Activated CD4-positive, alpha-beta T cell treated with anti-CD3 and anti-CD28 coated beads, Interleukin-2, amount 10 ng/mL, durations not matched to agents 24 days and 14 days (primary cell): ENCODE measurements around the gene LARP4B. TPM values are rescaled to one million over a fixed set of nuclear protein-coding genes. Genes with fewer than 3 reads are reported as not detected.

Experiments used
- DNase-seq: peaks from one replicate; pipeline ENCODE4 v3.0.0; 2022
- H3K27ac Mint-ChIP-seq: one replicate; pipeline ENCODE4 v1.8.0; 2022; ENCODE audit warnings: mild to moderate bottlenecking, mixed read lengths
- H3K27me3 Mint-ChIP-seq: one replicate; pipeline ENCODE4 v1.8.0; 2022; ENCODE audit warnings: mixed read lengths
- H3K36me3 Mint-ChIP-seq: one replicate; pipeline ENCODE4 v1.8.0; 2022; ENCODE audit warnings: low read depth, mild to moderate bottlenecking, mixed read lengths
- H3K4me1 Mint-ChIP-seq: one replicate; pipeline ENCODE4 v1.8.0; 2021; ENCODE audit warnings: mixed read lengths
- H3K4me3 Mint-ChIP-seq: one replicate; pipeline ENCODE4 v1.8.0; 2022; ENCODE audit warnings: mild to moderate bottlenecking, moderate library complexity, mixed read lengths
- H3K9me3 Mint-ChIP-seq: one replicate; pipeline ENCODE4 v1.8.0; 2021; ENCODE audit warnings: mixed read lengths
- intact Hi-C: fragments of 100-400 bp; cut with micrococcal nuclease; formaldehyde crosslinking; loops from one replicate; pipeline ENCODE4 v1.15.1; 2023
- total RNA-seq: library from RNA; stranded (reverse); gene quantifications from 2 replicates; pipeline ENCODE4 v1.2.3, GENCODE V29; 2022

LARP4B gene
- total RNA-seq, 1 donor from 2014 or later, result 169 TPM

- Mint-ChIP-seq H3K4me1 (no peaks in the 10 kb centered on the region), H3K27me3 (no peaks in the 10 kb centered on the region), H3K27ac (no peak overlapping the region), H3K9me3 (peaks cover under 1% of the 10 kb centered on the region), H3K4me3 (no peak overlapping the region), H3K36me3 (peaks cover 1% of the 10 kb centered on the region)
- intact Hi-C loops, result no loop called here
- no peak for DNase-seq
Measured at GRCh38 chr10:790821-791551, 140.5 kb downstream of the LARP4B start.

GRCh38 chr10:789831-790701 lies 141.4 kb downstream of the LARP4B start:
- Mint-ChIP-seq H3K4me3 (no peak overlapping the region), H3K36me3 (no peaks in the 10 kb centered on the region), H3K27ac (no peak overlapping the region), H3K4me1 (no peaks in the 10 kb centered on the region), H3K9me3 (no peaks in the 10 kb centered on the region), H3K27me3 (peaks cover 2% of the 10 kb centered on the region)
- intact Hi-C loops, result no loop called here
- DNase-seq, result no peak

- peaks cover 2% of the 10 kb centered on the region for H3K27me3 Mint-ChIP-seq
- H3K4me1 Mint-ChIP-seq, result no peaks in the 10 kb centered on the region
- intact Hi-C loops, result no loop called here
- H3K4me3 Mint-ChIP-seq, result no peak overlapping the region
- no peaks in the 10 kb centered on the region for H3K36me3 Mint-ChIP-seq
- H3K27ac Mint-ChIP-seq, result no peak overlapping the region
- no peak for DNase-seq
- no peaks in the 10 kb centered on the region for H3K9me3 Mint-ChIP-seq
Measured at GRCh38 chr10:788796-789748, 142.4 kb downstream of the LARP4B start.

- H3K9me3 Mint-ChIP-seq, result no peaks in the 10 kb centered on the region
- H3K27me3 Mint-ChIP-seq, result peaks cover 2% of the 10 kb centered on the region
- DNase-seq, result peak; percentile 49
- no peaks in the 10 kb centered on the region for H3K4me1 Mint-ChIP-seq
- H3K36me3 Mint-ChIP-seq, result no peaks in the 10 kb centered on the region
- H3K27ac Mint-ChIP-seq, result no peak overlapping the region
- H3K4me3 Mint-ChIP-seq, result no peak overlapping the region
- intact Hi-C loops, result no loop called here
Measured at GRCh38 chr10:787933-788651, 143.4 kb downstream of the LARP4B start.

- no peaks in the 10 kb centered on the region for H3K36me3 Mint-ChIP-seq
- no peak overlapping the region for H3K4me3 Mint-ChIP-seq
- H3K4me1 Mint-ChIP-seq, result no peaks in the 10 kb centered on the region
- peak; percentile 52 for DNase-seq
- intact Hi-C loops, result no loop called here
- H3K9me3 Mint-ChIP-seq, result no peaks in the 10 kb centered on the region
- H3K27ac Mint-ChIP-seq, result no peak overlapping the region
- H3K27me3 Mint-ChIP-seq, result peaks cover 5% of the 10 kb centered on the region
Measured at GRCh38 chr10:786633-787474, 144.7 kb downstream of the LARP4B start.

- Mint-ChIP-seq H3K36me3 (no peaks in the 10 kb centered on the region), H3K9me3 (no peaks in the 10 kb centered on the region), H3K27ac (no peak overlapping the region), H3K4me3 (no peak overlapping the region), H3K4me1 (no peaks in the 10 kb centered on the region), H3K27me3 (peaks cover 5% of the 10 kb centered on the region)
- DNase-seq, result peak; percentile 46
- intact Hi-C loops, result no loop called here
Measured at GRCh38 chr10:785861-786214, 145.7 kb downstream of the LARP4B start.

GRCh38 chr10:785089-785860 lies 146.2 kb downstream of the LARP4B start:
- DNase-seq, result no peak
- intact Hi-C loops, result no loop called here
- Mint-ChIP-seq H3K27ac (no peak overlapping the region), H3K4me1 (no peaks in the 10 kb centered on the region), H3K9me3 (no peaks in the 10 kb centered on the region), H3K27me3 (peaks cover 5% of the 10 kb centered on the region), H3K4me3 (peak overlapping the region; percentile 26), H3K36me3 (no peaks in the 10 kb centered on the region)

GRCh38 chr10:784403-785088 lies 147.0 kb downstream of the LARP4B start:
- Mint-ChIP-seq H3K36me3 (no peaks in the 10 kb centered on the region), H3K27me3 (peaks cover 5% of the 10 kb centered on the region), H3K27ac (no peak overlapping the region), H3K9me3 (no peaks in the 10 kb centered on the region), H3K4me3 (peak overlapping the region; percentile 26), H3K4me1 (no peaks in the 10 kb centered on the region)
- DNase-seq, result peak; percentile 76
- intact Hi-C loops, result no loop called here

GRCh38 chr10:782751-783648 lies 148.5 kb downstream of the LARP4B start:
- Mint-ChIP-seq H3K4me3 (no peak overlapping the region), H3K9me3 (no peaks in the 10 kb centered on the region), H3K27ac (no peak overlapping the region), H3K36me3 (no peaks in the 10 kb centered on the region), H3K27me3 (peaks cover 5% of the 10 kb centered on the region), H3K4me1 (no peaks in the 10 kb centered on the region)
- DNase-seq, result peak; percentile 45
- intact Hi-C loops, result no loop called here

GRCh38 chr10:780536-781524 lies 150.7 kb downstream of the LARP4B start:
- intact Hi-C loops, result no loop called here
- Mint-ChIP-seq H3K4me3 (no peak overlapping the region), H3K9me3 (no peaks in the 10 kb centered on the region)

More at GRCh38 chr10:780536-781524, 150.7 kb downstream of the LARP4B start:
- peaks cover 5% of the 10 kb centered on the region for H3K27me3 Mint-ChIP-seq
- H3K36me3 Mint-ChIP-seq, result no peaks in the 10 kb centered on the region
- H3K4me1 Mint-ChIP-seq, result no peaks in the 10 kb centered on the region
- peak; percentile 49 for DNase-seq
- no peak overlapping the region for H3K27ac Mint-ChIP-seq
